ENCODE results near the gene PLD4.

GRCh38 chr14:104979758-104980610 lies 55.3 kb downstream of the PLD4 start:
- TF ChIP-seq CTCF (IDR thresholded peaks at IDR 0.05) (no peak), EP300 (IDR thresholded peaks at IDR 0.05) (no peak)
